ENCODE data around the gene RLBP1. TPM values are rescaled to one million over a fixed set of nuclear protein-coding genes. Genes with fewer than 3 reads are reported as not detected.
A peak's percentile ranks its signal among the peaks of the same experiment; 100 is the strongest.

Gene RLBP1
- total and polyA plus RNA-seq, 2 experiments from 2014 or later: not detected

DNA sequence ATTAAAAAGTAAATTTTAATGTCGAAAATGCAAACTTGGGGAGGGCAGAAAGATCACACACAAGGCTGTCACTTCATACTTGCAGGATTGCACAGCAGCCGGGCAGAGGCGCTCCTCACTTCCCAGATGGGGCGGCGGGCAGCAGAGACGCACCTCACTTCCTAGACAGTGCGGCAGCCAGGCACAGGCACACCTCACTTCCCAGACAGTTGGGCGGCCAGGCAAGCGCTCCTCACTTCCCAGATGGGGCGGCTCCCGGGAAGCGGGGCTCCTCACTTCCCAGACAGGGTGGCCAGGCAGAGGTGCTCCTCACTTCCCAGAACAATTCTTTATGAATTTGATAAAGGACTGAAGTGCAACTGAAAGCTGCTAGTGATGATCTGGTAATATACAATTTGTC, 21.2 kb downstream of the RLBP1 start:
- H3K27ac ChIP-seq (ENCODE audit: low read depth): peak overlapping the region; percentile 28
- no peaks in the 10 kb centered on the region for H4K20me1 ChIP-seq (replicated peaks; ENCODE audit: insufficient read depth)
- Mint-ChIP-seq H3K36me3 (ENCODE audit: low read depth) (no peaks in the 10 kb centered on the region), H3K27ac (no peak overlapping the region), H3K4me1 (peaks cover 65% of the 10 kb centered on the region), H3K4me3 (no peak overlapping the region), H3K27me3 (ENCODE audit: insufficient read depth, low read depth, poor library complexity) (peaks cover 1% of the 10 kb centered on the region), H3K9me3 (no peaks in the 10 kb centered on the region)
- no peaks in the 10 kb centered on the region for H3K36me3 ChIP-seq (ENCODE audit: insufficient read depth)
- ATAC-seq: peak; percentile 12; the same call in 2 of the 3 replicates
- H3K4me1 ChIP-seq (ENCODE audit: insufficient read depth): peaks cover 47% of the 10 kb centered on the region
- no peaks in the 10 kb centered on the region for H3K27me3 ChIP-seq (ENCODE audit: insufficient read depth)
- no peak for DNase-seq (ENCODE audit: low spot score)
- TF ChIP-seq CREB1 (CRISPR knock-in tag; IDR thresholded peaks at IDR 0.05; ENCODE audit: low read depth): no peak
- TF ChIP-seq, protein P1, sequence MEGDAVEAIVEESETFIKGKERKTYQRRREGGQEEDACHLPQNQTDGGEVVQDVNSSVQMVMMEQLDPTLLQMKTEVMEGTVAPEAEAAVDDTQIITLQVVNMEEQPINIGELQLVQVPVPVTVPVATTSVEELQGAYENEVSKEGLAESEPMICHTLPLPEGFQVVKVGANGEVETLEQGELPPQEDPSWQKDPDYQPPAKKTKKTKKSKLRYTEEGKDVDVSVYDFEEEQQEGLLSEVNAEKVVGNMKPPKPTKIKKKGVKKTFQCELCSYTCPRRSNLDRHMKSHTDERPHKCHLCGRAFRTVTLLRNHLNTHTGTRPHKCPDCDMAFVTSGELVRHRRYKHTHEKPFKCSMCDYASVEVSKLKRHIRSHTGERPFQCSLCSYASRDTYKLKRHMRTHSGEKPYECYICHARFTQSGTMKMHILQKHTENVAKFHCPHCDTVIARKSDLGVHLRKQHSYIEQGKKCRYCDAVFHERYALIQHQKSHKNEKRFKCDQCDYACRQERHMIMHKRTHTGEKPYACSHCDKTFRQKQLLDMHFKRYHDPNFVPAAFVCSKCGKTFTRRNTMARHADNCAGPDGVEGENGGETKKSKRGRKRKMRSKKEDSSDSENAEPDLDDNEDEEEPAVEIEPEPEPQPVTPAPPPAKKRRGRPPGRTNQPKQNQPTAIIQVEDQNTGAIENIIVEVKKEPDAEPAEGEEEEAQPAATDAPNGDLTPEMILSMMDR (conservative IDR thresholded peaks at IDR 0.05; ENCODE audit: low read depth in 2 of 2): peak; percentile 8 to 33; a peak in 2 of 4 replicates
- TF ChIP-seq JUNB (IDR thresholded peaks at IDR 0.05; ENCODE audit: unreplicated experiment): no peak
- H3K79me2 ChIP-seq (replicated peaks; ENCODE audit: insufficient read depth): no peaks in the 10 kb centered on the region
- no peaks in the 10 kb centered on the region for H3K9me2 ChIP-seq (ENCODE audit: insufficient read depth)
- no peak overlapping the region for H2AFZ ChIP-seq
- H3K4me3 ChIP-seq: no peak overlapping the region
- H3F3A ChIP-seq (replicated peaks; ENCODE audit: low read depth): no peaks in the 10 kb centered on the region
- peak overlapping the region; percentile 57; the same call in 1 of the 2 replicates for H3K4me2 ChIP-seq

DNA sequence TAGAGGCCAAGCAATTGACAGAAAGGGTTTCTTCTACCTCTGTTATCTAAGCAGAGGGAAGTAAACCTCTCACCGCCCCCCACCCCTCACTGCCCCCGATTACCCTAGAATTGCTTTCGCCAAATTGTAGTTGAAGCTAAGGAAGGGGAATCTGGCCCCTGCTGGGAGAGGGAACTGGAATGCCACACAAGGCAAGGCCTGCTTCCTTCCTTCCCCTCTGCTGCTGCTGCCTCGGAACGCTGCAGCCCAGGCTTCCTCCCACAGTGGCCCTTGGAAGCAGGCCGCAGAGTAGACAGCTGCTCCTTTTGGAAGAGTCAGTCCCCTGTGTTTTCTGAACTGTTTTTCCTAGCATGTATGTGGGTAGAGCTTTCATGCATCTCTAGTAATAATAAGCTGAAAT, 21.6 kb downstream of the RLBP1 start:
- Histone ChIP-seq H3K4me1 (ENCODE audit: insufficient read depth) (peaks cover 47% of the 10 kb centered on the region), H3K36me3 (ENCODE audit: insufficient read depth) (no peaks in the 10 kb centered on the region), H3K4me3 (no peak overlapping the region), H3K27me3 (ENCODE audit: insufficient read depth) (no peaks in the 10 kb centered on the region), H3K4me2 (peak overlapping the region; percentile 57; the same call in 1 of the 2 replicates), H3K27ac (ENCODE audit: low read depth) (peak overlapping the region; percentile 28), H4K20me1 (replicated peaks; ENCODE audit: insufficient read depth) (no peaks in the 10 kb centered on the region), H3K9me2 (ENCODE audit: insufficient read depth) (no peaks in the 10 kb centered on the region), H3K79me2 (replicated peaks; ENCODE audit: insufficient read depth) (no peaks in the 10 kb centered on the region), H3F3A (replicated peaks; ENCODE audit: low read depth) (no peaks in the 10 kb centered on the region), H2AFZ (no peak overlapping the region)
- DNase-seq (ENCODE audit: low spot score) (peak; percentile 74), ATAC-seq (peak; percentile 69)
- peaks cover 65% of the 10 kb centered on the region for H3K4me1 Mint-ChIP-seq
- no peaks in the 10 kb centered on the region for H3K36me3 Mint-ChIP-seq (ENCODE audit: low read depth)
- H3K27me3 Mint-ChIP-seq (ENCODE audit: insufficient read depth, low read depth, poor library complexity): no peaks in the 10 kb centered on the region
- H3K27ac Mint-ChIP-seq: peak overlapping the region; percentile 33; the same call in 1 of the 2 replicates
- no peaks in the 10 kb centered on the region for H3K9me3 Mint-ChIP-seq
- H3K4me3 Mint-ChIP-seq: no peak overlapping the region; the same call in 2 of the 3 replicates
- TF ChIP-seq CREB1 (CRISPR knock-in tag; IDR thresholded peaks at IDR 0.05; ENCODE audit: low read depth) (no peak), ZNF331 (CRISPR knock-in tag; IDR thresholded peaks at IDR 0.05; ENCODE audit: low read depth) (no peak), POLR2AphosphoS5 (IDR thresholded peaks at IDR 0.05; ENCODE audit: low read depth) (no peak), ZNF114 (CRISPR knock-in tag; IDR thresholded peaks at IDR 0.05) (no peak), JUNB (IDR thresholded peaks at IDR 0.05; ENCODE audit: unreplicated experiment) (no peak), EZH2 (IDR thresholded peaks at IDR 0.05; ENCODE audit: low read depth, unreplicated experiment) (no peak)
- TF ChIP-seq, protein P2, sequence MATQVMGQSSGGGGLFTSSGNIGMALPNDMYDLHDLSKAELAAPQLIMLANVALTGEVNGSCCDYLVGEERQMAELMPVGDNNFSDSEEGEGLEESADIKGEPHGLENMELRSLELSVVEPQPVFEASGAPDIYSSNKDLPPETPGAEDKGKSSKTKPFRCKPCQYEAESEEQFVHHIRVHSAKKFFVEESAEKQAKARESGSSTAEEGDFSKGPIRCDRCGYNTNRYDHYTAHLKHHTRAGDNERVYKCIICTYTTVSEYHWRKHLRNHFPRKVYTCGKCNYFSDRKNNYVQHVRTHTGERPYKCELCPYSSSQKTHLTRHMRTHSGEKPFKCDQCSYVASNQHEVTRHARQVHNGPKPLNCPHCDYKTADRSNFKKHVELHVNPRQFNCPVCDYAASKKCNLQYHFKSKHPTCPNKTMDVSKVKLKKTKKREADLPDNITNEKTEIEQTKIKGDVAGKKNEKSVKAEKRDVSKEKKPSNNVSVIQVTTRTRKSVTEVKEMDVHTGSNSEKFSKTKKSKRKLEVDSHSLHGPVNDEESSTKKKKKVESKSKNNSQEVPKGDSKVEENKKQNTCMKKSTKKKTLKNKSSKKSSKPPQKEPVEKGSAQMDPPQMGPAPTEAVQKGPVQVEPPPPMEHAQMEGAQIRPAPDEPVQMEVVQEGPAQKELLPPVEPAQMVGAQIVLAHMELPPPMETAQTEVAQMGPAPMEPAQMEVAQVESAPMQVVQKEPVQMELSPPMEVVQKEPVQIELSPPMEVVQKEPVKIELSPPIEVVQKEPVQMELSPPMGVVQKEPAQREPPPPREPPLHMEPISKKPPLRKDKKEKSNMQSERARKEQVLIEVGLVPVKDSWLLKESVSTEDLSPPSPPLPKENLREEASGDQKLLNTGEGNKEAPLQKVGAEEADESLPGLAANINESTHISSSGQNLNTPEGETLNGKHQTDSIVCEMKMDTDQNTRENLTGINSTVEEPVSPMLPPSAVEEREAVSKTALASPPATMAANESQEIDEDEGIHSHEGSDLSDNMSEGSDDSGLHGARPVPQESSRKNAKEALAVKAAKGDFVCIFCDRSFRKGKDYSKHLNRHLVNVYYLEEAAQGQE (IDR thresholded peaks at IDR 0.05; ENCODE audit: unreplicated experiment): no peak
- TF ChIP-seq, protein P3, sequence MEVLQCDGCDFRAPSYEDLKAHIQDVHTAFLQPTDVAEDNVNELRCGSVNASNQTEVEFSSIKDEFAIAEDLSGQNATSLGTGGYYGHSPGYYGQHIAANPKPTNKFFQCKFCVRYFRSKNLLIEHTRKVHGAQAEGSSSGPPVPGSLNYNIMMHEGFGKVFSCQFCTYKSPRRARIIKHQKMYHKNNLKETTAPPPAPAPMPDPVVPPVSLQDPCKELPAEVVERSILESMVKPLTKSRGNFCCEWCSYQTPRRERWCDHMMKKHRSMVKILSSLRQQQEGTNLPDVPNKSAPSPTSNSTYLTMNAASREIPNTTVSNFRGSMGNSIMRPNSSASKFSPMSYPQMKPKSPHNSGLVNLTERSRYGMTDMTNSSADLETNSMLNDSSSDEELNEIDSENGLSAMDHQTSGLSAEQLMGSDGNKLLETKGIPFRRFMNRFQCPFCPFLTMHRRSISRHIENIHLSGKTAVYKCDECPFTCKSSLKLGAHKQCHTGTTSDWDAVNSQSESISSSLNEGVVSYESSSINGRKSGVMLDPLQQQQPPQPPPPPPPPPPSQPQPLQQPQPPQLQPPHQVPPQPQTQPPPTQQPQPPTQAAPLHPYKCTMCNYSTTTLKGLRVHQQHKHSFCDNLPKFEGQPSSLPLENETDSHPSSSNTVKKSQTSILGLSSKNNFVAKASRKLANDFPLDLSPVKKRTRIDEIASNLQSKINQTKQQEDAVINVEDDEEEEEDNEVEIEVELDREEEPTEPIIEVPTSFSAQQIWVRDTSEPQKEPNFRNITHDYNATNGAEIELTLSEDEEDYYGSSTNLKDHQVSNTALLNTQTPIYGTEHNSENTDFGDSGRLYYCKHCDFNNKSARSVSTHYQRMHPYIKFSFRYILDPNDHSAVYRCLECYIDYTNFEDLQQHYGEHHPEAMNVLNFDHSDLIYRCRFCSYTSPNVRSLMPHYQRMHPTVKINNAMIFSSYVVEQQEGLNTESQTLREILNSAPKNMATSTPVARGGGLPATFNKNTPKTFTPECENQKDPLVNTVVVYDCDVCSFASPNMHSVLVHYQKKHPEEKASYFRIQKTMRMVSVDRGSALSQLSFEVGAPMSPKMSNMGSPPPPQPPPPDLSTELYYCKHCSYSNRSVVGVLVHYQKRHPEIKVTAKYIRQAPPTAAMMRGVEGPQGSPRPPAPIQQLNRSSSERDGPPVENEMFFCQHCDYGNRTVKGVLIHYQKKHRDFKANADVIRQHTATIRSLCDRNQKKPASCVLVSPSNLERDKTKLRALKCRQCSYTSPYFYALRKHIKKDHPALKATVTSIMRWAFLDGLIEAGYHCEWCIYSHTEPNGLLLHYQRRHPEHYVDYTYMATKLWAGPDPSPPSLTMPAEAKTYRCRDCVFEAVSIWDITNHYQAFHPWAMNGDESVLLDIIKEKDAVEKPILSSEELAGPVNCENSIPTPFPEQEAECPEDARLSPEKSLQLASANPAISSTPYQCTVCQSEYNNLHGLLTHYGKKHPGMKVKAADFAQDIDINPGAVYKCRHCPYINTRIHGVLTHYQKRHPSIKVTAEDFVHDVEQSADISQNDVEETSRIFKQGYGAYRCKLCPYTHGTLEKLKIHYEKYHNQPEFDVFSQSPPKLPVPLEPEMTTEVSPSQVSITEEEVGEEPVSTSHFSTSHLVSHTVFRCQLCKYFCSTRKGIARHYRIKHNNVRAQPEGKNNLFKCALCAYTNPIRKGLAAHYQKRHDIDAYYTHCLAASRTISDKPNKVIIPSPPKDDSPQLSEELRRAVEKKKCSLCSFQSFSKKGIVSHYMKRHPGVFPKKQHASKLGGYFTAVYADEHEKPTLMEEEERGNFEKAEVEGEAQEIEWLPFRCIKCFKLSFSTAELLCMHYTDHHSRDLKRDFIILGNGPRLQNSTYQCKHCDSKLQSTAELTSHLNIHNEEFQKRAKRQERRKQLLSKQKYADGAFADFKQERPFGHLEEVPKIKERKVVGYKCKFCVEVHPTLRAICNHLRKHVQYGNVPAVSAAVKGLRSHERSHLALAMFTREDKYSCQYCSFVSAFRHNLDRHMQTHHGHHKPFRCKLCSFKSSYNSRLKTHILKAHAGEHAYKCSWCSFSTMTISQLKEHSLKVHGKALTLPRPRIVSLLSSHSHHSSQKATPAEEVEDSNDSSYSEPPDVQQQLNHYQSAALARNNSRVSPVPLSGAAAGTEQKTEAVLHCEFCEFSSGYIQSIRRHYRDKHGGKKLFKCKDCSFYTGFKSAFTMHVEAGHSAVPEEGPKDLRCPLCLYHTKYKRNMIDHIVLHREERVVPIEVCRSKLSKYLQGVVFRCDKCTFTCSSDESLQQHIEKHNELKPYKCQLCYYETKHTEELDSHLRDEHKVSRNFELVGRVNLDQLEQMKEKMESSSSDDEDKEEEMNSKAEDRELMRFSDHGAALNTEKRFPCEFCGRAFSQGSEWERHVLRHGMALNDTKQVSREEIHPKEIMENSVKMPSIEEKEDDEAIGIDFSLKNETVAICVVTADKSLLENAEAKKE (CRISPR knock-in tag; IDR thresholded peaks at IDR 0.05): no peak
